ENCODE results near the gene DDX18.

The DDX18 gene

DNA sequence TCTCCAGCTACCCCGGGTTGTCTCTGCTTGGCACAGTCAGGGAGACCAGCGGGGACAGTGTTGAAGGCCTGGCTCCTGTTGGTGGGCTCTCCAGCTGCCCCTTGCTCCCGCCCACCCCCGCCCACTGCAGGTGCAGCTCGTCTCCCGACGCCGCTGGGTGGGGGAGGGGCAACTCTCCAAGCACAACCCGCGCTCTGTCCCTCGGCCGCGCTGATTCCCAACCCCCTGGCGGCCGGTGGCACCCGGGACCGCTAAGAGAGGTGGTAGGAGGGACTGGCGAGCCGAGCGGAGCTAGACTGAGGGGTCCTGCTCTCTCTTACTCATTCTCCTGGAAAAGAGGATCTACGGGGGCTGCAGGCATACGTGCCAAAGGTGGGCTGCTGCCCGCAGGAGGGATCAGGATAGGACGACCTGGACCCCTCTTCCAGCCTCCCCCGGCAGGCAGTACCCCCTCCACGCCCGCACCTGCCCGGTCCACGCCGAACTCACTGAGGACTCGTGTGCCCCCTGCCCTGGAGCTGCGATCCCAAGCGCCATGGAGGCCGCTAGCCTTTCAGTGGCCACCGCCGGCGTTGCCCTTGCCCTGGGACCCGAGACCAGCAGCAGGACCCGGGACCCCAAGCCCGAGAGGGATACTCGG lies 44.5 kb downstream of the DDX18 start:
- H3K27ac ChIP-seq = no peak overlapping the region
- H3K4me3 ChIP-seq (ENCODE audit: low read depth, low read length) = no peak overlapping the region
- no peaks in the 10 kb centered on the region for H3K27me3 ChIP-seq (replicated peaks)
- in situ Hi-C loops (cut with HindIII; ENCODE audit: low pct_ligation_motif_present, low sequenced_read_pairs) = no loop called here
- TF ChIP-seq CTCF (IDR thresholded peaks at IDR 0.05; ENCODE audit: low read depth, low read length, missing control alignments) = no peak
- no peak for DNase-seq
- H3K36me3 ChIP-seq (replicated peaks) = no peaks in the 10 kb centered on the region

DNA sequence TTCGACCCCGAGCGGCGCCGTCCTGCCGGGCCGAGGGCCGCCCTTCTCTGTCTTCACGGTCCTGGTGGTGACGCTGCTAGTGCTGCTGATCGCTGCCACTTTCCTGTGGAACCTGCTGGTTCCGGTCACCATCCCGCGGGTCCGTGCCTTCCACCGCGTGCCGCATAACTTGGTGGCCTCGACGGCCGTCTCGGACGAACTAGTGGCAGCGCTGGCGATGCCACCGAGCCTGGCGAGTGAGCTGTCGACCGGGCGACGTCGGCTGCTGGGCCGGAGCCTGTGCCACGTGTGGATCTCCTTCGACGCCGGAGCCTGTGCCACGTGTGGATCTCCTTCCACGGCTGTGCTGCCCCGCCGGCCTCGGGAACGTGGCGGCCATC lies 45.0 kb downstream of the DDX18 start:
- Histone ChIP-seq H3K4me3 (ENCODE audit: low read depth, low read length) (no peak overlapping the region), H3K27me3 (replicated peaks) (no peaks in the 10 kb centered on the region), H3K36me3 (replicated peaks) (no peaks in the 10 kb centered on the region), H3K27ac (no peak overlapping the region)
- TF ChIP-seq CTCF (IDR thresholded peaks at IDR 0.05; ENCODE audit: low read depth, low read length, missing control alignments) = no peak
- no peak for DNase-seq
- in situ Hi-C loops (cut with HindIII; ENCODE audit: low pct_ligation_motif_present, low sequenced_read_pairs) = no loop called here

DNA sequence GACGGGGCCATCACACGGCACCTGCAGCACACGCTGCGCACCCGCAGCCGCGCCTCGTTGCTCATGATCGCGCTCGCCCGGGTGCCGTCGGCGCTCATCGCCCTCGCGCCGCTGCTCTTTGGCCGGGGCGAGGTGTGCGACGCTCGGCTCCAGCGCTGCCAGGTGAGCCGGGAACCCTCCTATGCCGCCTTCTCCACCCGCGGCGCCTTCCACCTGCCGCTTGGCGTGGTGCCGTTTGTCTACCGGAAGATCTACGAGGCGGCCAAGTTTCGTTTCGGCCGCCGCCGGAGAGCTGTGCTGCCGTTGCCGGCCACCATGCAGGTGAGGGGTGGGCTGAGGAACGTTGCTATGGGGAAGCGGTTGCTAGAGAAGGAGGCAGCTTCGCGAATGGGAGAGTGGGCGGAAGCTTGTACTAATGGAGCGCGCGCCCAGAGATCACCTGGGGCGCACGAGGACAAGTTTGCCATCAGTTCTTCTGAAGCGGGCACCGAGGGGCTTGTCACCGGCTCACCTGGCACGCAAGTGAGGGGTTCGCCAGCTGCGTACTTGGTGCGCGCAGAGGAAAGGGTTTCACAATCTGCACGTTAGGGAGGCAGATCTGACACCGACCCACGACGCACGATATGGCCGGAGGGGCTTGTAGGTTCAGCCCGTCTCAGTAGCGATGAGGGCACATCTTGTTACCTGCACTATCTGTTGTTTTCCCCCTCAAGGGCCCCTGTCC lies 45.6 kb downstream of the DDX18 start:
- no peak for TF ChIP-seq CTCF (IDR thresholded peaks at IDR 0.05; ENCODE audit: low read depth, low read length, missing control alignments)
- no peak for DNase-seq
- no peak overlapping the region for H3K4me3 ChIP-seq (ENCODE audit: low read depth, low read length)
- no peak overlapping the region for H3K27ac ChIP-seq
- H3K27me3 ChIP-seq (replicated peaks) = no peaks in the 10 kb centered on the region
- H3K36me3 ChIP-seq (replicated peaks) = no peaks in the 10 kb centered on the region
- in situ Hi-C loops (cut with HindIII; ENCODE audit: low pct_ligation_motif_present, low sequenced_read_pairs) = no loop called here

DNA sequence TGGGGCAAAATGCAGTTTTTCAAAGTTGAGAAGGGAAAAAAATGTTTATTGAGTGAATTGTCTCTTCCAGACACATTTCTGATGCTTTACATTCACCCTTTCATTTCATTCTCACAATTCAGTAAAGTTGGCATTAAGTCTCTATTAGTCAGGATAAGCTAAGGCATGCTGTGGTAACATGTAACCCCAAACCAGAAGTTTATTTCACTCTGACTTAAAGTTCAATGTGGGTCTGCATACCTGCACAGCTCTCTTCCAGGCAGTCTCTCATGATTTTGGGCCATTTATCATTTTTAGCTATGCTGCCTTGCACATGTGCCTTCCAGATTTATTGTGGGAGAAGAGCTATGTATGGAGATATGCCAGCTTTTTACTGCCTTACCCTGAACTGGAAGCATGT lies 48.0 kb downstream of the DDX18 start:
- in situ Hi-C loops (cut with HindIII; ENCODE audit: low pct_ligation_motif_present, low sequenced_read_pairs) = no loop called here
- DNase-seq = no peak
- Histone ChIP-seq H3K27me3 (replicated peaks) (no peaks in the 10 kb centered on the region), H3K27ac (no peak overlapping the region), H3K4me3 (ENCODE audit: low read depth, low read length) (no peak overlapping the region), H3K36me3 (replicated peaks) (no peaks in the 10 kb centered on the region)
- TF ChIP-seq CTCF (IDR thresholded peaks at IDR 0.05; ENCODE audit: low read depth, low read length, missing control alignments) = no peak

DNA sequence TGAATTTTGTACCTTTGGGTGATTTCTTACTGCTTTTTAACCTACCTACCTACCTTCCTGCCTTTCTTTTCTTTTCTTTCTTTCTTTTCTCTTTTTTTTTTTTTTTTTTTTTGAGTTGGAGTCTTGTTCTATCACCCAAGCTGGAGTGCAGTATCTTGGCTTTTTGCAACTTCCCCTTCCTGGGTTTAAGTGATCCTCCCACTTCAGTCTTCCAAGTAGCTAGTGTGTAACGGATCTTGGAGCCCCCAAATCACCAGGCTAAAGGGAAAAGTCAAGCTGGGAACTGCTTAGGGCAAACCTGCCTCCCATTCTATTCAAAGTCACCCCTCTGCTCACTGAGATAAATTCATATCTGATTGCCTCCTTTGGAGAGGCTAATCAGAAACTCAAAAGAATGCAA lies 61.3 kb downstream of the DDX18 start:
- Histone ChIP-seq H3K27ac (no peak overlapping the region), H3K27me3 (replicated peaks) (no peaks in the 10 kb centered on the region), H3K4me3 (ENCODE audit: low read depth, low read length) (no peak overlapping the region), H3K36me3 (replicated peaks) (no peaks in the 10 kb centered on the region)
- DNase-seq = no peak
- no peak for TF ChIP-seq CTCF (IDR thresholded peaks at IDR 0.05; ENCODE audit: low read depth, low read length, missing control alignments)
- in situ Hi-C loops (cut with HindIII; ENCODE audit: low pct_ligation_motif_present, low sequenced_read_pairs) = no loop called here

Measured in brain microvascular endothelial cell (primary cell).